OCI-LY3 (cell line): Measurements from ENCODE around the gene PTPN20.
A peak's percentile ranks its signal among the peaks of the same experiment; 100 is the strongest.

Experiments used
- CTCF ChIP-seq: fragments of 200-600, 300-600 bp; sonication (generic); IDR thresholded peaks from 2 replicates; pipeline ENCODE4 v1.5.1; 2014; ENCODE audit warnings: antibody characterized with exemption, low read length, low read depth
- EZH2phosphoT487 ChIP-seq: fragments of 200-600 bp; shearing (Covaris generic); IDR thresholded peaks from 2 replicates; pipeline ENCODE4 v1.6.1; 2018; ENCODE audit warnings: antibody characterized with exemption, mixed run types, low read depth

- TF ChIP-seq CTCF (peak; percentile 57), EZH2phosphoT487 (no peak)
Observed at GRCh38 chr10:46992803-46993561, 81.8 kb downstream of the PTPN20 start.
